ENCODE data around the gene DCST1.

DCST1 gene

DNA sequence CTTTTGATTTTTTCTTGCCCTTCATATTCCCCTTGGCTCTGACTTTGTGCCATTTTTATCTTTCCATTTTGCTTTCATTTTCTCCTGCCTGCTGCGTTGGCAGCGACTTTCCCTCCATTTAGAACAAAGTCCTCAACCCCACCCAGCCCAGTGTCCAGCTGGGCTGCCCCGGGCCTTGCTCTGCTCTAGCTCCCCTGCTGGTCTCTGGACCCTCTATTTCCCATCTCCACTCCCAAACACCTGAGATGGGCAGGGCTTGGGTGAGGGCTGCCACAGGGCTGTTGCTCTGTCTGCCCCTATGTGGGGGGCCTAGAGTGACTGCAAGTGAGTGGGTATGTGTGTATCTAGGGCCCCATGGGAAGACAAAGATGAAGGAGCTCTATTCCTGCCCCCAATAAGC, 10.2 kb downstream of the DCST1 start:
- ChIA-PET POLR2A (interaction anchor here (0.6 to 1.7 kb wide), 5 partner anchors 10 to 129 kb away, joined by 3 to 6 read pairs (median 3); partner anchors contain the start of gene KRTCAP2), CTCF (interaction anchor here (0.8 to 6.5 kb wide), 5 partner anchors 18 to 484 kb away, joined by 3 to 33 read pairs (median 5); no protein-coding TSS in a partner anchor)
- TF ChIP-seq, protein P1, sequence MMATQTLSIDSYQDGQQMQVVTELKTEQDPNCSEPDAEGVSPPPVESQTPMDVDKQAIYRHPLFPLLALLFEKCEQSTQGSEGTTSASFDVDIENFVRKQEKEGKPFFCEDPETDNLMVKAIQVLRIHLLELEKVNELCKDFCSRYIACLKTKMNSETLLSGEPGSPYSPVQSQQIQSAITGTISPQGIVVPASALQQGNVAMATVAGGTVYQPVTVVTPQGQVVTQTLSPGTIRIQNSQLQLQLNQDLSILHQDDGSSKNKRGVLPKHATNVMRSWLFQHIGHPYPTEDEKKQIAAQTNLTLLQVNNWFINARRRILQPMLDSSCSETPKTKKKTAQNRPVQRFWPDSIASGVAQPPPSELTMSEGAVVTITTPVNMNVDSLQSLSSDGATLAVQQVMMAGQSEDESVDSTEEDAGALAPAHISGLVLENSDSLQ (IDR thresholded peaks at IDR 0.05), result no peak
- no peak for TF ChIP-seq ELF4 (IDR thresholded peaks at IDR 0.05)
- no peak for TF ChIP-seq ZNF384 (IDR thresholded peaks at IDR 0.05)
- TF ChIP-seq NFRKB (IDR thresholded peaks at IDR 0.05), result no peak
- TF ChIP-seq FOXM1 (IDR thresholded peaks at IDR 0.05; ENCODE audit: borderline replicate concordance), result no peak
- TF ChIP-seq TARDBP (IDR thresholded peaks at IDR 0.05), result no peak
- no peak for DNase-seq (ENCODE audit: extremely low spot score)

- ChIA-PET POLR2A (interaction anchor here (0.6 to 2.3 kb wide), 8 partner anchors 9 to 129 kb away, joined by 3 to 7 read pairs (median 3); partner anchors contain the start of genes KRTCAP2 and PYGO2), CTCF (interaction anchor here (0.8 to 6.5 kb wide), 7 partner anchors 9 to 485 kb away, joined by 3 to 33 read pairs (median 5); no protein-coding TSS in a partner anchor)
- DNase-seq (ENCODE audit: extremely low spot score), result no peak
- TF ChIP-seq FOXA1 (IDR thresholded peaks at IDR 0.05) (no peak), CTBP1 (IDR thresholded peaks at IDR 0.05; ENCODE audit: borderline replicate concordance) (no peak), L3MBTL2 (conservative IDR thresholded peaks at IDR 0.05) (no peak), ZNF384 (IDR thresholded peaks at IDR 0.05) (no peak), SUZ12 (IDR thresholded peaks at IDR 0.05) (no peak), ARNT (IDR thresholded peaks at IDR 0.05) (no peak), FOXM1 (IDR thresholded peaks at IDR 0.05; ENCODE audit: borderline replicate concordance) (no peak), LEF1 (IDR thresholded peaks at IDR 0.05; ENCODE audit: borderline replicate concordance) (no peak), HDGF (IDR thresholded peaks at IDR 0.05; ENCODE audit: borderline replicate concordance) (no peak)
- TF ChIP-seq, protein P1 (IDR thresholded peaks at IDR 0.05), result no peak
Observed at GRCh38 chr1:155044365-155044764, 10.7 kb downstream of the DCST1 start.

DNA sequence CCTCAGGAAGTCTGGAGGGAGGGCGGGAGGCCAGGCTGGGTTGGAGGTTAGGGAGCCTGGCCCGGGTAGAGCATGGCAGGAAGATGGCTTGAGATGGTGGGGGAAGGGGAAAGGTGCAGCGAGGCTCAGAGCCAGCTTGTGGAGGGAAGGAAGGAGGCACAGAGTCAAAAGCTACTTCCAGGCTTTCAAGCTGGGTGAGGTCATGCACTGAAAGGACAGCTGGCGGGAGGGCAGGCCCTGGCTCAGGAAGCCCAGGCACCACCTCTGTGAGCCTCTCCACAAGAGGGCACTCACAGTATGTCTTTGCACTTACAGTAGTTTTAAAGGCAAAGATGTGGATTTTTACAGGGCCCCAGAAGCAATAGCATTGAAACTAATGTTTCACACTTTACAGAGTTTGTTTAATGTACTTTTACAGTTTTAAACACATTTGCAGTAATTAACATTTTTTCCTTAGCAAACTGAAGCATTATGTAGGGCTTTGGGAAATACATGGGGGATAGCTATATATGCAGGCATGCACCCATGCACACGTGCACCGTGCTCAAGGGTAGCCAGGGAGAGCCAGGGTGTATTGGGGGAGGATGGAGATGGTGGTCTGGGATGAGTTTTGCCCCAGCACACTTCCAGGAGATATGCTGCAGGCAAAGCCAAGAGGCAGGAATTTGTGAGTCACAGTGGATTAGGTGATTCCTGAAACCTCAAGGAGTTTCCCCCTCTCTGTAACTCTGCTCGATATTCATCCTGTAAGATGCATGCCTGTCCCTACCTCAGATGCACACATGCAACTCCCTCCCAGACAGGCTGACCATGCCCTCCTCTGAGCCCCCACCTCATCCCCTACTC, 11.4 kb downstream of the DCST1 start:
- DNase-seq (ENCODE audit: extremely low spot score), result peak; percentile 82
- TF ChIP-seq, protein P1 (IDR thresholded peaks at IDR 0.05), result no peak
- TF ChIP-seq ARNT (IDR thresholded peaks at IDR 0.05) (no peak), SUZ12 (IDR thresholded peaks at IDR 0.05) (no peak), FOXA1 (IDR thresholded peaks at IDR 0.05) (no peak), HDGF (IDR thresholded peaks at IDR 0.05; ENCODE audit: borderline replicate concordance) (no peak), TARDBP (IDR thresholded peaks at IDR 0.05) (no peak), SP1 (IDR thresholded peaks at IDR 0.05) (no peak), FOXK2 (IDR thresholded peaks at IDR 0.05) (no peak), NFRKB (IDR thresholded peaks at IDR 0.05) (no peak), ZNF384 (IDR thresholded peaks at IDR 0.05) (no peak), L3MBTL2 (conservative IDR thresholded peaks at IDR 0.05) (no peak)
- ChIA-PET POLR2A (interaction anchor here (1.0 to 2.3 kb wide), 7 partner anchors 9 to 128 kb away, joined by 3 to 7 read pairs (median 3); partner anchors contain the start of genes KRTCAP2 and PYGO2), CTCF (interaction anchor here (0.6 to 6.5 kb wide), 11 partner anchors 9 to 375 kb away, joined by 3 to 33 read pairs (median 5); no protein-coding TSS in a partner anchor)

- no peak for TF ChIP-seq NFRKB (IDR thresholded peaks at IDR 0.05)
- TF ChIP-seq TARDBP (IDR thresholded peaks at IDR 0.05), result no peak
- TF ChIP-seq ARNT (IDR thresholded peaks at IDR 0.05), result no peak
- TF ChIP-seq, protein P1 (IDR thresholded peaks at IDR 0.05), result no peak
- no peak for TF ChIP-seq CTBP1 (IDR thresholded peaks at IDR 0.05; ENCODE audit: borderline replicate concordance)
- DNase-seq (ENCODE audit: extremely low spot score), result no peak
- POLR2A ChIA-PET, result interaction anchor here (0.6 to 1.2 kb wide), 2 partner anchors 38 to 49 kb away, joined by 3 to 4 read pairs; no protein-coding TSS in a partner anchor
- CTCF ChIA-PET, result interaction anchor here (0.5 to 6.5 kb wide), 7 partner anchors 10 to 408 kb away, joined by 3 to 33 read pairs (median 4); partner anchors contain the start of genes PBXIP1 and PYGO2
Observed at GRCh38 chr1:155048449-155049334, 15.1 kb downstream of the DCST1 start.

All from HEK293T (cell line).